ENCODE data around the gene CEP89. TPM values are rescaled to one million over a fixed set of nuclear protein-coding genes. Genes with fewer than 3 reads are reported as not detected.

CEP89 gene
- total and polyA plus RNA-seq, 2 of the 4 experiments (the other 2 are of a cell fraction): 7.2 to 17.4 TPM

- no peak overlapping the region for H3K56ac ChIP-seq (ENCODE audit: extremely low read depth, insufficient read depth, low read length)
- TF ChIP-seq MAZ (IDR thresholded peaks at IDR 0.05; ENCODE audit: borderline replicate concordance, low read depth, low read length): no peak
- TF ChIP-seq RCOR1 (IDR thresholded peaks at IDR 0.05; ENCODE audit: insufficient replicate concordance, low read length): no peak
- H2AK9ac ChIP-seq (replicated peaks; ENCODE audit: low read depth, low read length, poor library complexity): no peak overlapping the region
- H3K18ac ChIP-seq (ENCODE audit: low read depth, low read length): no peak overlapping the region
- no peaks in the 10 kb centered on the region for H3K4me1 ChIP-seq (ENCODE audit: control insufficient read depth, insufficient read depth, low read length)
- dilution Hi-C loops (cut with HindIII; ENCODE audit: low sequenced_read_pairs, unreplicated experiment) (no loop called here), in situ Hi-C loops (cut with MboI; ENCODE audit: low sequenced_read_pairs) (no loop called here), intact Hi-C loops (cut with micrococcal nuclease) (no loop called here)
- H3K27ac ChIP-seq (ENCODE audit: insufficient read depth, low read length): no peak overlapping the region
- no peak overlapping the region for H3K4me3 ChIP-seq (ENCODE audit: insufficient read depth, low read depth, low read length)
- no peak overlapping the region for H3K14ac ChIP-seq (replicated peaks; ENCODE audit: low read depth, low read length)
- no CpG with 5 or more reads among the region's 12 CpGs for WGBS, 2 experiments (ENCODE audit: extremely low coverage in 2 of 2, insufficient read length in 1 of 2)
- ChIA-PET POLR2A (ENCODE audit: unreplicated experiment) (no interaction called here), CTCF (no interaction called here)
- H2AK5ac ChIP-seq (ENCODE audit: low read depth, low read length): no peak overlapping the region
- H3K36me3 ChIP-seq (ENCODE audit: control insufficient read depth, insufficient read depth, low read length): no peaks in the 10 kb centered on the region; the same call in none of the 2 replicates
- no peak overlapping the region for H2AFZ ChIP-seq (replicated peaks; ENCODE audit: low read length, poor library complexity)
- no TSS peak for BruUV-seq (replicated peaks)
- no peak overlapping the region for H2BK5ac ChIP-seq (ENCODE audit: low read depth, low read length, poor library complexity, severe bottlenecking)
- no peak overlapping the region for H3K4ac ChIP-seq (ENCODE audit: low read depth, low read length)
- no peak overlapping the region for H2BK120ac ChIP-seq (ENCODE audit: low read depth, low read length)
- no peaks in the 10 kb centered on the region for H3K9me3 ChIP-seq (ENCODE audit: control insufficient read depth, insufficient read depth, low read length)
- no peak overlapping the region for H2BK20ac ChIP-seq (ENCODE audit: low read depth, low read length)
- no peaks in the 10 kb centered on the region for H3K9me1 ChIP-seq (ENCODE audit: insufficient read depth, low read length)
- ATAC-seq (ENCODE audit: low read depth): peak; percentile 83
- no peak overlapping the region for H3K23ac ChIP-seq (ENCODE audit: low read depth, low read length)
- no peak overlapping the region for H4K8ac ChIP-seq (ENCODE audit: low read depth in 2 of 2, low read length in 2 of 2)
- H3K4me2 ChIP-seq (ENCODE audit: low read depth, low read length): no peak overlapping the region
- H3K9ac ChIP-seq (ENCODE audit: low read depth, low read length): no peak overlapping the region
- no peaks in the 10 kb centered on the region for H4K20me1 ChIP-seq (ENCODE audit: insufficient read depth, low read length)
- H3K79me1 ChIP-seq (ENCODE audit: low read depth in 1 of 2, low read length in 2 of 2): no peaks in the 10 kb centered on the region
- no peak overlapping the region for H2BK15ac ChIP-seq (ENCODE audit: low read depth, low read length)
- no peak overlapping the region for H4K91ac ChIP-seq (ENCODE audit: insufficient read depth, low read depth, low read length)
- no peaks in the 10 kb centered on the region for H3K27me3 ChIP-seq (ENCODE audit: control insufficient read depth, insufficient read depth, low read length)
- H4K5ac ChIP-seq (ENCODE audit: low read depth, low read length): no peak overlapping the region
- DNase-seq: peak; percentile 50
Observed at GRCh38 chr19:32876919-32877285, 94.9 kb downstream of the CEP89 start.

Data from IMR-90 (cell line).